NCI-H82 treated with DMSO at 0.1 percent for 48 hours (cell line): Measurements from ENCODE around the gene JSRP1.
"Not testable (repeated sequence)": the region's sequence is repeated elsewhere in the genome, so short reads cannot be mapped to it uniquely, and the experiment has no call there.

Source experiments
- DNase-seq: peaks from one replicate; lab custom pipeline; 2025; ENCODE audit not compliant: unreplicated experiment; lab: John Stamatoyannopoulos, UW

The JSRP1 gene

GRCh38 chr19:2282862-2283237 lies 26.6 kb upstream of the JSRP1 start:
- no peak for DNase-seq

GRCh38 chr19:2282062-2282861 lies 26.0 kb upstream of the JSRP1 start, which contains the start of gene PEAK3:
Gene PEAK3, minus strand, starts transcription at chr19:2282175. Its CDS starts 1,244 bp downstream, at chr19:2280931.
- DNase-seq: no peak

GRCh38 chr19:2281265-2282061 lies 25.2 kb upstream of the JSRP1 start:
- not testable (repeated sequence) for DNase-seq

GRCh38 chr19:2280633-2281264 lies 24.5 kb upstream of the JSRP1 start:
- no peak for DNase-seq

DNA sequence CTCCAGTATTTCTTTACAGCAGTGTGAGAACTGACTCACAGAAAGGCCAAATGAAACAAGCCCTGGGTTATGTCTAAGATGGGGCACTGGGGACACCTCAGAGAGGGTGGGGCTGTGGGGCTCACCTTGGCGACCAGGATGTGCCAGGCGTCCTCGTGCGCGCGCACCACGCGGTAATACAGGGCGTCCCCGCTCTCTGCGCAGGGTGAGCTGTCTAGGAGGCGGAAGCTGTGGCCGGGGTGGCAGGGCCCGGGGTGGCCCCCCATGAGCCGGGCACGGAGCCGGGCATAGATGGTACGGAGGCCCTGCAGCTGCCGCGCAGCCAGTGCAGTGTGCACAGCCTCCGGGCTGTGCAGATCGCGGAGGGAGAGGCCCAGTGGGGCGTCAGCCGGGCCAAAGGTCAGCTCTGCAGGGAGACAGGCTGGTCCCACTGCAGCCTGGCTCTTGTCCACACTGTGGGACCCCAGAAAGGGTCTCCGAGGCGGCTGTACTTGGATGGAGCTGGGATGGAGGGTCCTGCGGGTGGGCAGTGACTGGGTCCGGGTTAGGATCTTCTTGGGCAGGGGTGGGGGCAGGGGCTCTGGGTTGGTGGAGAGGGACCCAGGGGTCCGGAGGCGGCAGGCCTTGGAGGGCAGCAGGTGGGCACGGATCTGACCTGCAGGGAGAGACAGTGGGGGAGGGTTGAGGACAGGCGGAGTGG lies 22.4 kb upstream of the JSRP1 start:
- DNase-seq: no peak

- DNase-seq: no peak
Measured at GRCh38 chr19:2277138-2277537, 20.9 kb upstream of the JSRP1 start.

- DNase-seq: no peak
Measured at GRCh38 chr19:2276429-2276986, 20.3 kb upstream of the JSRP1 start.

DNA sequence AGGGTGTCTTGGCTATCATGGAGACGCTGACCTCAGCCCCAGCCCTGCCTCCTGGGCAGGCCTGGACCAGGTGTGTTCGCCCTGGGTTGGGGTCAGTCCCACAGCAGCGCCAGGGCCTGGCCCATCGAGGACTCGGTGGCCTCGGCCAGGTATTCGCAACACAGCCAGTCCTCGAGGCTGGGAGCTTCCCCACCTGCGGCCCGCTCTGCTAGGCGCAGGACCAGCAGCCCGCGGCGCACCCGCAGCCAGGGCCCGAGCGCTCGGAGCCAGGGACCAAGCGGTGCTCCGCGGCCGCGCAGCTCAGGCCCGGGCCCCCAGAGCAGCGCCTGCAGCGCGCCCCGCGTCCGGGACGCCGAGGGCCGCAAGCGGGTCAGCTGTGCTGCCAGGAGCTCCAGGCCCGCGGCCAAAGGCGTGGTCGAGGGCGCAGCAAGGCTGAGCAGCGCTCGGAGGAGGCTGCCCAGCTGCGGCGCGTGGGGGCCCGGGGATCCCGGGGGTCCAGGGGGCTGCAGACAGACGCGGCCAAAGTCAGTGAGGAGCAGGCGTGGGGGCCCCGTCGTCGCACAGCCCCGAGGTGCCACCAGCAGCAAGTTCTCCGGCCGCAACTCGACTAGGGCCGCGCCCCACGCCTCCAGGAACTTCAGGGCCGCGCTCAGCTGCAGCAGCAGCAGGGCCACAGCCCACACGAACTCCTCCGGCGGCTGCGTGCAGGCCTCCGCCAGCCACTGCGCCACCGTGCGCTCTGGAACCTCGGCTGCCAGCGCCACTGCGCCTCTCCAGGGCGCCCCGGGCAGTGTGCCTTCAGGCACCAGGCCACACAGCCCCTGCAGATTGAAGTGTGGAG lies 19.6 kb upstream of the JSRP1 start:
- no peak for DNase-seq

- DNase-seq: no peak
Measured at GRCh38 chr19:2274931-2275535, 18.8 kb upstream of the JSRP1 start.

GRCh38 chr19:2274185-2274711 lies 18.0 kb upstream of the JSRP1 start:
- DNase-seq: no peak

DNA sequence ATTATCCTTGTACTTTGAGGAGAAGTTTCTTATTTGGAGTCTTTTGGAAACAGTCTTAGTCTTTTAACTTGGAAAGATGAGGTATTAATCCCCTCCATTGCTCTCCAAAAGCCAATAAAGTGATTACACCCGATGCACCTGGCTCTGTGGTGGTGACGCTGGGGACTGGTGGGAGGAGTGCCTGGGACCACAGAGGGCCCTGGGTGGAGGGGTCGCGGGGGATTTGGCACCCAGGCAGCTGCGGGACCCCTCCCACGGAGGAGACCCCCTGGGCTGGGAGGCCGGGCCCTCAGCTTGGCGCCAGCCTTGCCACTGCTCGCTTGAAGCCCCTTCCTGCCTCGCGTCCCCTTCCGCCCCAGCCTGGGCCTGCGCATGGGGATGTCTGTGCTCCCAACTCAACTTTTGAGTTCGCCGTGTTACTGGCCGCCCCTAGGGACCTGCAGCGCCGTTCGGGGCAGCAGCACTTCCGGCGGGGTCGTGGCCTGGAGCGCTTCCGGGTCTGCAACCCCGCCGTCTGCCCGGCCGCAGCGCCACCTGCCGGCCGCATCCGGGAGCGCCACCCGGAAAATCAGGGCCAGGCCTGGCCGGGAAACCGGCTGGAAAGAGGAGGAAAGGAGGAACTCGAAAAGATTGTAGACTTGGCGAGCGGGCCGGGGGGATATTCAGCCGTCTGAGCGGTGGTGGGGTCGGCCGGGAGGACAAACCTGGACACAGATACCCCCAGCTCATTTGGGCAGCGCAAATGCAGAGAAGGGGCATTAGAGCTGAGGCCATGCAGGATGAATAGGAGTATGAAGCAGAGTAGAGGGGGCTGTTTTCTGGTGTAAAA lies 17.4 kb upstream of the JSRP1 start:
- DNase-seq: peak; percentile 69

DNA sequence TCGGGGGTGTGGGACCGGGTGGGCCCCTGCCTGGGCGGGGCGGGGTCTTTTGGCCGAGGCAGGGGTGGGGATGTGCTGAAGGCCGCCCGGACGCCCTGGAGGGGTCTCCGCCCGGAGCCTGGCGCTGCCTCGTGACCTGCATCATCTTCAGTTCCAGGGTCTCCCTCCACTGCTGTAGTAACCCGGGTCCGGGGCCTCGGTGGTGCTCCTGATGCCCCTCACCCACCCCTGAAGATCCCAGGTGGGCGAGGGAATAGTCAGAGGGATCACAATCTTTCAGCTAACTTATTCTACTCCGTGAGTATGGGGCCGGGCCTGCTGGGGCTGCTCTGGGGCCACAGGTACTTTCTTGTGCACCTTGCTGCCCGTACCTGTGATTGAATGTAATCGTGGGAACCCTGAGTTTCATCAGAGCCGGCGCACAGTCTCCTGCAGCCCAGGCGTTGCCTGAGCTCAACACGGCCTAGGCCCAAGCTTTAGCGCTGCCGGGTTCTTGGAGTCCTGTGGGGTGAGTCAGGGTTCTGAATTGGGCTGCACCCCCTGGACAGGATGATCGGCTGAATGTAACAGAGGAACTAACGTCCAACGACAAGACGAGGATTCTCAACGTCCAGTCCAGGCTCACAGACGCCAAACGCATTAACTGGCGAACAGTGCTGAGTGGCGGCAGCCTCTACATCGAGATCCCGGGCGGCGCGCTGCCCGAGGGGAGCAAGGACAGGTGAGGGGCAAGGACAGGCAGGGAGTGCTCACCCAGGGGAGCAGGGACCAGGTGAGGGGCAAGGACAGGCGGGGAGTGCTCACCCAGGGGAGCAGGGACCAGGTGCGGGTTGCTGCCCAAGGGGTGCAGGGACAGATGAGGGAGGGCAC lies 15.3 kb upstream of the JSRP1 start:
- no peak for DNase-seq

DNA sequence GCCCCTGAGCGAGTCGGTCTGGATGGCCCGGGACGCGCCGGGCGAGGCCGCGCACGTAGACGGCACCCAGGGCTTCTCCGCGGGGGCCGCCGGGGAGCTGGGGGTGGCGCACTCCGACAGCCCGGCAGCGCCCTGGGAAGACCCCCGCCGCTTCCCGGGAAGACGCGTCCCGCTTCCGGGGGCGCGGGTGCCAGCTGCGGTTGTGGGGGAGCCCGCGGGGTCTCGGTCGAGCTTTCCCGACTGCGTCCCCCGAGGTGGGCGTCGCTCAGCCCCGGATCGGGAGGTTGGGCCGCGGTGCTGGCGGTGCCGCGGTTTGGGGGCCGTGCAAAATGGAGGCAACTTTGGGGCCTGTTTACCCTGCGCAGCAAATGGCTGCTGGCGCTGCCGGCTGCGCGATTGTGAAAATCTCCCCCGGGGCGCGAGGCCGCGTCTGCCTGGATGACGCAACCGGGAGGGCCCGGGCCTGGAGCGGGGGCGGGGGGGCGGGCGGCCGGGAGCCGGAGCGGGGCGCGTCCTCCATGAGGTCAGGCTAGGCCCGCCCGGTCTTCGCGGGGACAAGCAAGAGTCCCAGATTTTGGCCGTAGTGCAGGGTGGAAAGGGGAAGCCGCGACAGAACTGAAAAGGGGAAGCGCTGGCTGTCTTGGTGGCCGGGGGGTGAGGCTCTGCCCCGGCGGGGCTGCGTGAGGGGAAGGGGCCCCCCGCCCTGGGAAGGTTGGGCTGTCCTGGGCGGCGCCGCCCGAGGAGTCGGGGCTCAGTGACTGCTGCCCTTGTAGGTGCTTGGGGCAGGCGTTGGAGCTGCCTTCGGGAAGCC lies 14.4 kb upstream of the JSRP1 start:
- DNase-seq: no peak

DNA sequence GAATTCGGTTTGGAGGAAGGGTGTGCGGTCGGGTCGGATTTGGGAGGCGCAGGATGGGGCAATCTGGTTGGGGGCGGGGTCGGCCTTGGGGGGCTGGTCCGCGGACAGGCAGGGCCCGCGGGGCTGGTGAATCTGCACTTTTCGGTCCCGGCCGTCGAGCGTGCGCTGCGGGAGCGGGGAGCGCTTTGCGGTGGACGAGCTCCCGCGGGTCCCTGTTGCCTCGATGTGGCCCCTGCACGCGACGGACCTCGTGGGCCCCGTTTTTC lies 13.9 kb upstream of the JSRP1 start:
- no peak for DNase-seq

- DNase-seq: peak; percentile 84
Measured at GRCh38 chr19:2269244-2270156, 13.3 kb upstream of the JSRP1 start.

GRCh38 chr19:2268861-2269243 lies 12.6 kb upstream of the JSRP1 start:
- DNase-seq: no peak
